ENCODE measurements around the gene CCNJL. TPM values are rescaled to one million over a fixed set of nuclear protein-coding genes. Genes with fewer than 3 reads are reported as not detected.
A peak's percentile ranks its signal among the peaks of the same experiment; 100 is the strongest.
"Not testable (repeated sequence)": the region's sequence is repeated elsewhere in the genome, so short reads cannot be mapped to it uniquely, and the experiment has no call there.

Gene CCNJL
- 4.2 and 5.3 TPM in 2 replicates for total RNA-seq

DNA sequence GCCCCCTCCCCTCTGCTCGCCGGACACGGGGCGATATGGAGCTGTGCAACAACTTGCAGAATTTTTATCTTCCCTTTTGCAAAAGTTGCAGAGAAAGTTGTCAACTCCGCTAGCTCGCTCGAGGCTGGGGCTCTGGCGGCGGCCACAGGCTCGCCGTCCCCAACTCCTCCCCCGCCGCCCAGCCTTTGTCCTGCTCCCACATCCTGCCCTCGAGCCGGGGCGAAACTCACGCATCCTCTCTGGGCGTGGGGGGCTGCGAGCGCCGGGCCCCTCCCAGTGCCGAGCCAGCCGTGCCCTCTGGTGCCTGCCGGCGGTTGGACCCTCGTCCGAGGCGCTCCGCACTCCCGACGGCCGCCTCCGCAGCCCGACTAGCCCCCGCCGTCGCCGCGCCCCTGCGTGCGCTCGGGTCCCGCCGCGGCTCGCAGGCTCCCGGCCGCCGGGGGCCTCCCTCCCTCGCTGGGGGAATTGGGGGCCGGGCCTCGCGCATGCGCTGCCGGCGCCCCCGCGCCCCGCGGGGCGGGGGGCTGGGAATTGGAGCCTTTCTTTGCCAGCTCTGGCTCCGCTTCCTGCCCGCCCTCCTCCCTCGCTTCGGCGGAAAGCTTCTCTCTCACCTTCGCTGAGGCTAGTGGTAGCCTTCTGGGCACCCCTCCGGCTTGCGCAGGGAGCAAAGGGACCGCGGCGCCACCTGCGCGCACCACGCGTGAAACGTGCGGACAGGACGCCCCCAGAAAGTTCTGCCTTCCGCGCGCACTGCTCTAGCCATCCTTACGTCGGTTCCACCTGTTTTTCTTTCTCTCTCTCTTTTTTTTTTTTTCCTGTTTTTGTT lies at the start of gene CCNJL:
Gene CCNJL, minus strand, starts transcription at position 431 of the 826 bp plus-strand sequence. CDS start 641 bp downstream, outside the sequence.
- DNase-seq (ENCODE audit: low read depth), result no peak

DNA sequence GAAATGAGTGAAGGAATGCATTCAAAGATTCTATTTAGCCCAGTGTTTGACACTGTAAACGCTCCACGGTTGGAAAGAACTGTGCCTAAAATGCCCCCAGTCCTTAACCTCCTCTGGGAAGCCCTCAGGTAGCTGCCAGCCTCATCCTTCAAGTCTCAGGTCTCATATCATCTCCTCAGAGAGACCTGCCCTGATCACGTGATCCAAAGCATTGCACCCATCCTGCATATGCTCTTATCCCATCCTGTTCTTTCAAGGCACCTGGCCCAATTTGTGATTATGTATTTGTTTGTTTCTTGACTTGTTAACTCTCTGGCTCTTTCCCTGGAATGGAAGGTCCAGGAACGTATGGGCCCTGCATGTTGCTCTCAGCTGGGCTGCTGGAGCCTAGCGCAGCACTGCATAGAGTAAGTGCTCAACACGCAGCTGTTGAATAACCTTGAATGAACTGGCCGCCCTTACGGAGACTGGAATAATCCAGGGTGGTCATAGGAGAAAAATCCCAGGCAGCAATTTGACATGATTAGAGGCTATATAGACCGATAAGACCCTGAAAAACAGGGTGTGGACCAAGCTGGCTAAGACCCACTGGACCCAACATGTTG lies 49.4 kb upstream of the CCNJL start:
- no peak for DNase-seq (ENCODE audit: low read depth)

- DNase-seq (ENCODE audit: low read depth), result no peak
Measured at GRCh38 chr5:160360310-160360709, 47.9 kb upstream of the CCNJL start.

GRCh38 chr5:160359816-160360215 lies 47.5 kb upstream of the CCNJL start:
- DNase-seq (ENCODE audit: low read depth), result no peak

GRCh38 chr5:160359242-160359641 lies 46.9 kb upstream of the CCNJL start:
- no peak for DNase-seq (ENCODE audit: low read depth)

GRCh38 chr5:160357861-160358411 lies 45.6 kb upstream of the CCNJL start:
- no peak for DNase-seq (ENCODE audit: low read depth)

- DNase-seq (ENCODE audit: low read depth), result no peak
Measured at GRCh38 chr5:160357394-160357793, 45.0 kb upstream of the CCNJL start.

DNA sequence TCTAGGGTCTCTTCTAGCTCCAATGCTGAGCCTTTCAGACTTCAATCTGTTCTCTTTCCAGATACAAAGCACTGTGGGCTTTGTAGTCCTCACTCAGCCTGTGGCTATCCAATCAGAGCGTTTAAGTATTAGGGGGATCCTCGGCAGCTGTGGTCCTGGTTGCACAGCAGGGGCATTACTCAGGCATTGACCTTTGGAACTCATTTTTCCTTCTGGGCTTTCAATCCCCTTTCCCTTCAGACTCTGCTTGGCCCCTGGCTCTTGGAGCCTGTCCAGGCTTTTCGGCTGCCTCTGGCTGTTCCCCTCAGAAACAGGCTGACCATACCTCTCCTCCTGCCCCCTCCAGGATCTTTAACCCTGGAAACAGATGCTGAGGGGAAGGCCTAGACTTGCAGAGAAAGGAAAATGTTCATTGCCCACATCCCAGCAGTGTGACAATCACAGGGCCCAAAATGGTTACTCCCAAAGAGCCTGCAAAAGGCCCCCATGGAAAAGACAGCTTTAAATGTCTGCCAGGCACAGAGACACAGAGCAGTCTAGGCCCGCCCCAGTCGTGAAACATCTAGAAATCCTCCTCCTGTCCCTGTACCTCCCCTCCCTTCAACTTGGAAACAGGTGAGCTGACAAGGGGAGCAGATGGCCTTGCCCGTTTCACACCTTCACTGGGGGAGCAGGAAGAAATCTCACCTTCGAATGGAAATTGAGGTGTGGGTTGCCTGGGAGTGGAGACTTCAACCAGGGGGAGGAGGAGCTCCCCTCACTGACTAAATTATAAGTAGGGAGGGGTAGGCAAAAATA lies 44.4 kb upstream of the CCNJL start:
- no peak for DNase-seq (ENCODE audit: low read depth)

GRCh38 chr5:160354666-160355065 lies 42.3 kb upstream of the CCNJL start:
- no peak for DNase-seq (ENCODE audit: low read depth)

DNA sequence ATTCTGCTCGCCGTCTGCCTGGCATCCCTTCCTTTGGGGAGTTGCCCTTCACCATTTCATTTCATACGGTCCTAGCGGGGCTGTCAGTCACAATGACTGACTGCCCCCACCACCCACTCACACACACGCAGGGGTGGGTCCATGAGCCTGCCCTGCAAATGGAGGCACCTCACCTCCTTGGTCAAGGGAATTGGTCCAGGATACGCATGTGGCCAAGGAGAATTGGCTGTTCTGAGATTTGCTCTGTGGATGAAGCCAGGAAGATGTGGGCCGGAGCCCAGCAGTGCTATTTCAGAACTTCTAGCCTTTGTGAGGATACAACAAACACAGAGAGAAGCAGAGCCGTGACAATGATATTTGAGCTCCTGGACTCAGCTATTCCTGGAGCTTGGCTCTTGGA lies 41.0 kb upstream of the CCNJL start:
- no peak for DNase-seq (ENCODE audit: low read depth)

DNA sequence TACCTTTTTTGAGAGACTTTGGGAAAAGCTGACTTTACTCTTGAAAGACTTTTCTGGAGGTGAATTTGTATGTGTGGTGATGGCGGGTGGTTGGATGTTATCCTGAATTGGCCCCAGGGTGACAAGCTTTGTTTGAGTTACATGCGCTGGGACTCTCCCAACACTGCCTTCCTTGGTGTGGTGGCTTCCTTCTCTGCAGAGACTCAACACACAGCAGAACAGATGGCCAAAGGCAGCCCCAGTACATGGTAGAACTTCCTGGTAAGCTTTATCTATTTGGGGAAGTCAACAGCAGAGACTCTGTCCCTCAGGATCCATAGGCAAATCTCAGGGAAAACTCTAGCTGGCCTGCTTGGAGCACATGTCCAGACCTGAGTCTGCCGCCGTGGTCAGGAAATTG lies 39.9 kb upstream of the CCNJL start:
- no peak for DNase-seq (ENCODE audit: low read depth)

DNA sequence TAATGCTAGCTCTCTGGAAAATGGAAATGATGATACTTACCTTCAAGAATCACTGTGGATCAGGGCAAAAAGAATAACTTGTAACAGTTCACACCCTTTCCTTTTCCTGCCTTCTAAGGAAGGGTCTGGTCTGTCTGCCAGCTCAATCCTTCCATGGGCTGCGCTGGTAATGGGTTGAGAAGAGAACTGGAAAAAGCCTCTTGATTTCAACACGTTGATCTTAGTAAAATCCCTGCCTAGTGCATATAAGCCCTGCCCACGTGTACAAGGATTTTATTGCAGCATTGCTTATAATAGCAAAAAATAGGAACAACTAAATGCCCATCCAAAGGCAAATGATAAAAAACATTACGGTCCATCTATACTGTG lies 37.6 kb upstream of the CCNJL start:
- no peak for DNase-seq (ENCODE audit: low read depth)

- DNase-seq (ENCODE audit: low read depth), result no peak
Measured at GRCh38 chr5:160349249-160349934, 37.0 kb upstream of the CCNJL start.

- DNase-seq (ENCODE audit: low read depth), result no peak
Measured at GRCh38 chr5:160348080-160348479, 35.7 kb upstream of the CCNJL start.

GRCh38 chr5:160347448-160347847 lies 35.1 kb upstream of the CCNJL start:
- no peak for DNase-seq (ENCODE audit: low read depth)

GRCh38 chr5:160342413-160342941 lies 30.1 kb upstream of the CCNJL start:
- DNase-seq (ENCODE audit: low read depth), result peak; percentile 64

DNA sequence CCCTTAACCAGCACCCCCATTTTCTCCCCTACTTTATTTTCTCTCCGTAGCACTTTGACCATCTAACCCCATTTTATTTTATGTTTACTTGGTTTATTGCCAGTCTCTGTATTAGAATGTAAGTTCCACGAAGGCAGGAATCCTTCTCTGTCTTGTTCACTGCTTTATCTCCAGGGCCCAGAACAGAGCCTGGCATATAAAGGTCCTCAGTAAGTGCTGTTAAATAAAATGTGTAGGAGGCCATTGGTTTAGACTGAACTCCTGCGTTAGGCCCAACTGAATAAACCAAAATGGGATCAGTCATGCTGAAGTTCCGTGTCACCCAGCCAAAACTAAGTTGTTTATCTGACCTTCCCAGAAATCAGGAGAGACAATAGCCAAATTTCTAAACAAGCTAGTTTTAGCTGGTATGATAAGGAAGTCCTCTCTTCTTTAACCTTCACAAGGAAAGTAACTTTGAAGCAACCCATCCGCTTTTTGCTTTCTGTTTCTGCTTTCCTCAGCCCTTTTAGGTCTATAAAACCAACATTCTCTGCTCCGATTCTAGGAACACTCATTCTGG lies 29.0 kb upstream of the CCNJL start:
- no peak for DNase-seq (ENCODE audit: low read depth)

DNA sequence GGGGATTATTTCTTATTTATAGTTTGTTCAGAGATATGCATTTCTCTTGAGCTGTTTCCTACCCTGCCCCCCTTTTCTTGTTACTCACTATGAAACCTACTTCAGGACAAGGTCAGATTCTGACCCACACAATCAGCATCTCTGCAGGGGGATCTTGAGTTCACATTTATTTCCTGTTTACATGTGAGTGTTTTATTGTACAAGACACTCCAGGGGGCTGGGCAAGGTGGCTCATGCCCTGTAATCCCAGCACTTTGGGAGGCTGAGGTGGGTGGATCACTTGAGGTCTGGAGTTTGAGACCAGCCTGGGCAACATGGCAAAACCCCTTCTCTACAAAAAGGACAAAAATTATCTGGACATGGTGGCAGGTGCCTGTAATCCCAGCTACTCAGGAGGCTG lies 28.1 kb upstream of the CCNJL start:
- DNase-seq (ENCODE audit: low read depth), result not testable (repeated sequence)

DNA sequence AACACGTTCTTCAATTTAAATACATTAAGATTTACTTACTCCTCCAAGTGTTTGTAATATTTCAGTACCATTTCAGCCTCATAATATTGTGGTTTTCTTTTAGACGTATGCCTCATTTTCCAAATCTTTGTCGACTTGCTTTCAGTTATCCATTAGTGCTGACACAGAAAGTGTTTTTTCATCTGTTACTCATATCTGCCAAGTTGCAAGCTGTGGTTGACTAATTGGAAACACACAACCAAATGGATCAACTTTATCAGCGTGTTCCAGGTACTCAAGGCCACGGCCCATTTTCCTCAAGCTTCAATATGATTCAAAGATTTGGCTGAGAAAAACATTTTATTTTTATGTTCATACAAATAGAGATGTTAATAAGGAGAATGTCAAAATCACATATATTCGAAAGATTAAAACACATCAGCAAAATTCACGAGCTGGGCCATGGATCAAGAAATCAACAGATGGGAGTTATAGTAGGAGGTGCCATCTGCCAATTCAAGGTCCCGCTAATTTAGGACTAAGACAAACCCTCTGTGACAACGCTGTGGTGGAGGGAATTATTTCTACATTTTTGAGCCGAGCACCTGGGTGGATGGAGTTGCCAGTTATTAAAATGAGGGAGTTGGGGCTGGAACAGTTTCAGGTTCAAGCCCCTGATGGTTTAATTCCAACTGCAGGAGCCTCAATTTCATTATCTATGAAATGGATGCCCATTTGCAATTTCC lies 27.2 kb upstream of the CCNJL start:
- no peak for DNase-seq (ENCODE audit: low read depth)

DNA sequence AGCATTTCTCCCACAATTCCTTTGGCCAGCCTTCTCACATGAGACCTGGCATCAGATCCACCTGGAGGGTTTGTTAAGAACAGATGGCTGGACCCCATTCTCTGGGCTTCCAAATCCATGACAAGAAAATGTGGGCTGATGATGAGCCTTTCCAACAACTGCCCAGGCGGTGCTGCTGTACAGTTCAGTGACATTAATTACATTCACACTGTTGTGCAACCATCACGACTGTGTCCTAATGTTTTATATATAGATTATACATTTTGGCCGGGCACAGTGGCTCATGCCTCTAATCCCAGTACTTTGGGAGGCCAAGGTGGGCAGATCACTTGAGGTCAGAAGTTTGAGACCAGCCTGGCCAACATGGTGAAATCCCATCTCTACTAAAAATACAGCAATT lies 22.4 kb upstream of the CCNJL start:
- not testable (repeated sequence) for DNase-seq (ENCODE audit: low read depth)

Data from renal cortical epithelial cell (primary cell).